ENCODE data around the gene PBX4. TPM values are rescaled to one million over a fixed set of nuclear protein-coding genes. Genes with fewer than 3 reads are reported as not detected.

The PBX4 gene
- polyA plus RNA-seq, 1 experiment, result 0.63 TPM

- Histone ChIP-seq H3K4me3 (ENCODE audit: low read depth, low read length) (no peak overlapping the region), H3K27me3 (ENCODE audit: control insufficient read depth, insufficient read depth, low read length) (no peaks in the 10 kb centered on the region), H3K9me3 (ENCODE audit: control insufficient read depth, insufficient read depth, low read length) (no peaks in the 10 kb centered on the region), H3K27ac (ENCODE audit: low read depth, low read length) (no peak overlapping the region)
- DNase-seq (ENCODE audit: low read depth, low spot score), result no peak
- TF ChIP-seq CTCF (IDR thresholded peaks at IDR 0.05; ENCODE audit: low read depth, low read length), result no peak
- CTCF ChIA-PET, result interaction anchor here (1.2 to 2.1 kb wide), 2 partner anchors 9 to 29 kb away, joined by 3 to 9 read pairs; no protein-coding TSS in a partner anchor
- POLR2A ChIA-PET, result no interaction called here
Observed at GRCh38 chr19:19561946-19562664, 56.4 kb downstream of the PBX4 start.

GRCh38 chr19:19559931-19560330 lies 58.6 kb downstream of the PBX4 start:
- CTCF ChIA-PET, result interaction anchor here (0.9 to 1.0 kb wide), 2 partner anchors 9 to 84 kb away, joined by 3 read pairs; no protein-coding TSS in a partner anchor

GRCh38 chr19:19558636-19559035 lies 59.9 kb downstream of the PBX4 start:
- DNase-seq (ENCODE audit: low read depth, low spot score), result no peak
- CTCF ChIA-PET, result no interaction called here
- no peak for TF ChIP-seq CTCF (IDR thresholded peaks at IDR 0.05; ENCODE audit: low read depth, low read length)
- Histone ChIP-seq H3K4me3 (ENCODE audit: low read depth, low read length) (no peak overlapping the region), H3K27ac (ENCODE audit: low read depth, low read length) (no peak overlapping the region), H3K9me3 (ENCODE audit: control insufficient read depth, insufficient read depth, low read length) (no peaks in the 10 kb centered on the region), H3K27me3 (ENCODE audit: control insufficient read depth, insufficient read depth, low read length) (no peaks in the 10 kb centered on the region)
- POLR2A ChIA-PET, result no interaction called here

More at GRCh38 chr19:19559931-19560330, 58.6 kb downstream of the PBX4 start:
- Histone ChIP-seq H3K9me3 (ENCODE audit: control insufficient read depth, insufficient read depth, low read length) (no peaks in the 10 kb centered on the region), H3K27ac (ENCODE audit: low read depth, low read length) (no peak overlapping the region), H3K27me3 (ENCODE audit: control insufficient read depth, insufficient read depth, low read length) (no peaks in the 10 kb centered on the region), H3K4me3 (ENCODE audit: low read depth, low read length) (no peak overlapping the region)
- POLR2A ChIA-PET, result no interaction called here
- no peak for DNase-seq (ENCODE audit: low read depth, low spot score)
- no peak for TF ChIP-seq CTCF (IDR thresholded peaks at IDR 0.05; ENCODE audit: low read depth, low read length)

GRCh38 chr19:19558055-19558454 lies 60.4 kb downstream of the PBX4 start:
- H3K27me3 ChIP-seq (ENCODE audit: control insufficient read depth, insufficient read depth, low read length), result no peaks in the 10 kb centered on the region
- POLR2A ChIA-PET, result no interaction called here
- no peaks in the 10 kb centered on the region for H3K9me3 ChIP-seq (ENCODE audit: control insufficient read depth, insufficient read depth, low read length)
- H3K4me3 ChIP-seq (ENCODE audit: low read depth, low read length), result no peak overlapping the region
- no peak for TF ChIP-seq CTCF (IDR thresholded peaks at IDR 0.05; ENCODE audit: low read depth, low read length)
- CTCF ChIA-PET, result no interaction called here
- no peak overlapping the region for H3K27ac ChIP-seq (ENCODE audit: low read depth, low read length)
- DNase-seq (ENCODE audit: low read depth, low spot score), result no peak

Measured in AG04450 (cell line).